Trophoblast cell (in vitro differentiated cells and primary cell): Measurements from ENCODE around the gene MYO10.

Source experiments
- DNase-seq, 2 donors: peaks; one replicate each; pipeline ENCODE4 v3.0.0-alpha.2; 2016
- H2AFZ ChIP-seq: 2 replicates; pipeline ENCODE4 v1.6.1; 2013; ENCODE audit warnings: low read length, moderate library complexity, mild to moderate bottlenecking; ENCODE audit not compliant: insufficient read depth, poor library complexity
- H2AK5ac ChIP-seq: 2 replicates; pipeline ENCODE4 v1.6.1; 2013; ENCODE audit warnings: mild to moderate bottlenecking, low read length
- H2BK120ac ChIP-seq: 2 replicates; pipeline ENCODE4 v1.6.1; 2013; ENCODE audit warnings: low read length, mild to moderate bottlenecking, moderate library complexity; ENCODE audit not compliant: insufficient read depth, poor library complexity
- H2BK12ac ChIP-seq: 2 replicates; pipeline ENCODE4 v1.6.1; 2013; ENCODE audit warnings: mild to moderate bottlenecking, low read length, moderate library complexity
- H2BK5ac ChIP-seq: 2 replicates; pipeline ENCODE4 v1.6.1; 2013; ENCODE audit warnings: low read length, low read depth, moderate library complexity, mild to moderate bottlenecking; ENCODE audit not compliant: poor library complexity
- H3K14ac ChIP-seq: 2 replicates; pipeline ENCODE4 v1.6.1; 2013; ENCODE audit warnings: mild to moderate bottlenecking, low read length
- H3K18ac ChIP-seq: 2 replicates; pipeline ENCODE4 v1.6.1; 2013; ENCODE audit warnings: mild to moderate bottlenecking, low read length
- H3K23ac ChIP-seq: 2 replicates; pipeline ENCODE4 v1.6.1; 2013; ENCODE audit warnings: low read length
- H3K27ac ChIP-seq: 2 replicates; pipeline ENCODE4 v1.5.1; 2013; ENCODE audit warnings: low read depth, mild to moderate bottlenecking, inconsistent platforms, low read length, moderate library complexity
- H3K27me3 ChIP-seq: 2 replicates; pipeline ENCODE4 v1.6.1; 2013; ENCODE audit warnings: inconsistent platforms, mild to moderate bottlenecking, low read length, moderate library complexity; ENCODE audit not compliant: insufficient read depth
- H3K36me3 ChIP-seq, 2 experiments: 1 replicate in 1 of 2; 2 replicates in 1 of 2; pipeline ENCODE4 v1.6.1; 2013; ENCODE audit warnings: low read length in 2 of 2, mild to moderate bottlenecking in 2 of 2, moderate library complexity in 1 of 2; ENCODE audit not compliant: insufficient read depth in 2 of 2, control insufficient read depth in 1 of 2
- H3K4ac ChIP-seq: 2 replicates; pipeline ENCODE4 v1.6.1; 2013; ENCODE audit warnings: low read depth, mild to moderate bottlenecking, low read length, moderate library complexity
- H3K4me1 ChIP-seq, 2 experiments: 1 replicate in 1 of 2; 2 replicates in 1 of 2; pipeline ENCODE4 v1.6.1; 2013; ENCODE audit warnings: low read length in 2 of 2, mild to moderate bottlenecking in 2 of 2, moderate library complexity in 1 of 2; ENCODE audit not compliant: insufficient read depth in 2 of 2, control insufficient read depth in 1 of 2
- H3K4me2 ChIP-seq: 2 replicates; pipeline ENCODE4 v1.6.1; 2013; ENCODE audit warnings: inconsistent platforms, mild to moderate bottlenecking, low read length, moderate library complexity
- H3K4me3 ChIP-seq: 2 replicates; pipeline ENCODE4 v1.5.1; 2013; ENCODE audit warnings: mild to moderate bottlenecking, low read depth, low read length, inconsistent platforms
- H3K79me1 ChIP-seq: one replicate; pipeline ENCODE4 v1.6.1; 2013; ENCODE audit warnings: low read length
- H3K79me2 ChIP-seq: 2 replicates; pipeline ENCODE4 v1.6.1; 2013; ENCODE audit warnings: low read length, mild to moderate bottlenecking; ENCODE audit not compliant: control insufficient read depth, insufficient read depth, poor library complexity
- H3K9ac ChIP-seq: 2 replicates; pipeline ENCODE4 v1.6.1; 2013; ENCODE audit warnings: mild to moderate bottlenecking, low read length
- H3K9me3 ChIP-seq: 2 replicates; pipeline ENCODE4 v1.6.1; 2013; ENCODE audit warnings: low read depth, mild to moderate bottlenecking, control low read depth, inconsistent platforms, low read length; ENCODE audit not compliant: insufficient read depth
- H4K12ac ChIP-seq: 2 replicates; pipeline ENCODE4 v1.6.1; 2013; ENCODE audit warnings: low read depth, mild to moderate bottlenecking, low read length, moderate library complexity
- H4K8ac ChIP-seq: 2 replicates; pipeline ENCODE4 v1.6.1; 2013; ENCODE audit warnings: low read depth, mild to moderate bottlenecking, low read length, moderate library complexity
- H4K91ac ChIP-seq: one replicate; pipeline ENCODE4 v1.6.1; 2013; ENCODE audit warnings: low read depth, mild to moderate bottlenecking, low read length, moderate library complexity
- WGBS: extraction: QIAGEN DNeasy Blood & Tissue Kit; methylation state at CpG from one replicate; pipeline ENCODE4 v1.1.7; 2013; ENCODE audit warnings: missing lambda C conversion rate; ENCODE audit not compliant: insufficient read length, insufficient coverage; ENCODE audit errors: extremely low coverage; 5-methylcytosine and 5-hydroxymethylcytosine counted together

MYO10 gene

DNA sequence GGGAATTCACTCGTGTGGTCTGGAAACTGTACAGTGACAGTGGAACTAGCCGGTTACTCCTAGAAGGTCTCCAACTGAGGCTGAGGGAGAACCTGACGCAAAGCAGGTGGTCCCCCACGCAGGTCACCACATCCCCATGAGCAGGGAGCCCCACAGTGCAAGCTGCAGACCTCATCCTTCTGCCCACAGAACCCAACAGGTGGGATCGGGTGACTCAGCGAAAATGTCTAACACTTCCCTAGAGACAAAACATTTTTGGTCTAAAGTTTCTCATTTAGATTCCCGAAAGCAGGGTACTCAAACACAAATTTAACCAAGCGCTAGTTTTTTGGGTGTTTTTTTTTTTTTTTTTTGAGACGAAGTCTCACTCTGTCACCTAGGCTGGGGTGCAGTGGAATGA is 256.9 kb downstream of the MYO10 start:
- Histone ChIP-seq H3K79me1 (no peaks in the 10 kb centered on the region), H3K18ac (no peak overlapping the region), H3K4ac (no peak overlapping the region), H4K91ac (no peak overlapping the region), H3K79me2 (no peaks in the 10 kb centered on the region), H3K23ac (no peak overlapping the region), H2BK5ac (no peak overlapping the region), H3K27me3 (no peaks in the 10 kb centered on the region), H3K36me3 (peaks cover 30 to 54% of the 10 kb centered on the region in 2 experiments), H4K12ac (no peak overlapping the region), H4K8ac (no peak overlapping the region), H3K4me3 (no peak overlapping the region), H3K4me2 (no peak overlapping the region), H3K27ac (no peak overlapping the region), H2BK12ac (no peak overlapping the region), H3K14ac (no peak overlapping the region), H2AK5ac (no peak overlapping the region), H3K9me3 (no peaks in the 10 kb centered on the region), H3K9ac (no peak overlapping the region), H2BK120ac (no peak overlapping the region), H3K4me1 (no peaks in the 10 kb centered on the region), H2AFZ (no peak overlapping the region)
- DNase-seq = no peak
- no CpG with 5 or more reads among the region's 9 CpGs for WGBS

DNA sequence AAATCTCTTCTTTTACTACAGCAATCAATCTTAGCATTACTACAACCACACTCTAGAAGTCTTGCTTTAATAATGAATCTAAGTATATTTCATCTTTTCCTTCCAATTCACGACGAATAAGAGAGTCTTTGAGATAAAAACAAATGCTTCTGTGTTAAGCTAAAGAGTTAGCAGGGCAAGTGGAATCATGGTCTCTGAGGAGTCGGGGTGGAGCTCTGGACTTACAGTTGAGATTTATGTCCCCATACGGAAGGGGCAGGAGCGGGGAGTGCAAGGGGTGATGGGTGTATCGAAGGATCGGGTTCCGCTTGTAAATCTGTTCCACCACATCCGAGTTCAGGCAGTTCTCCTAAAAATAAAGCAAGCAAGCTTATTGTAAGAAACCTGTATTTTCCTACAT is 260.3 kb downstream of the MYO10 start:
- Histone ChIP-seq H3K27ac (no peak overlapping the region), H3K18ac (no peak overlapping the region), H3K9ac (no peak overlapping the region), H3K36me3 (peaks cover 40 to 63% of the 10 kb centered on the region in 2 experiments), H2BK5ac (no peak overlapping the region), H3K4me2 (no peak overlapping the region), H4K8ac (no peak overlapping the region), H2AK5ac (no peak overlapping the region), H2BK12ac (no peak overlapping the region), H3K23ac (no peak overlapping the region), H3K4me1 (no peaks in the 10 kb centered on the region), H2AFZ (no peak overlapping the region), H3K9me3 (no peaks in the 10 kb centered on the region), H3K27me3 (no peaks in the 10 kb centered on the region), H3K4ac (no peak overlapping the region), H4K91ac (no peak overlapping the region), H2BK120ac (no peak overlapping the region), H3K4me3 (no peak overlapping the region), H3K79me1 (no peaks in the 10 kb centered on the region), H3K14ac (no peak overlapping the region), H3K79me2 (no peaks in the 10 kb centered on the region), H4K12ac (no peak overlapping the region)
- DNase-seq = no peak
- no CpG with 5 or more reads among the region's 9 CpGs for WGBS

GRCh38 chr5:16674750-16675149 is 261.3 kb downstream of the MYO10 start:
- Histone ChIP-seq H3K79me1 (no peaks in the 10 kb centered on the region), H4K12ac (no peak overlapping the region), H3K18ac (no peak overlapping the region), H3K9ac (no peak overlapping the region), H3K14ac (no peak overlapping the region), H4K8ac (no peak overlapping the region), H4K91ac (no peak overlapping the region), H3K9me3 (no peaks in the 10 kb centered on the region), H3K4ac (no peak overlapping the region), H2AFZ (no peak overlapping the region), H3K36me3 (peaks cover 42 to 62% of the 10 kb centered on the region in 2 experiments), H2AK5ac (no peak overlapping the region), H3K4me1 (no peaks in the 10 kb centered on the region), H3K4me3 (no peak overlapping the region), H2BK12ac (no peak overlapping the region), H2BK120ac (no peak overlapping the region), H3K27me3 (no peaks in the 10 kb centered on the region), H3K4me2 (no peak overlapping the region), H2BK5ac (no peak overlapping the region), H3K27ac (no peak overlapping the region), H3K79me2 (no peaks in the 10 kb centered on the region), H3K23ac (no peak overlapping the region)
- WGBS = no CpG with 5 or more reads among the region's 8 CpGs
- DNase-seq = no peak

DNA sequence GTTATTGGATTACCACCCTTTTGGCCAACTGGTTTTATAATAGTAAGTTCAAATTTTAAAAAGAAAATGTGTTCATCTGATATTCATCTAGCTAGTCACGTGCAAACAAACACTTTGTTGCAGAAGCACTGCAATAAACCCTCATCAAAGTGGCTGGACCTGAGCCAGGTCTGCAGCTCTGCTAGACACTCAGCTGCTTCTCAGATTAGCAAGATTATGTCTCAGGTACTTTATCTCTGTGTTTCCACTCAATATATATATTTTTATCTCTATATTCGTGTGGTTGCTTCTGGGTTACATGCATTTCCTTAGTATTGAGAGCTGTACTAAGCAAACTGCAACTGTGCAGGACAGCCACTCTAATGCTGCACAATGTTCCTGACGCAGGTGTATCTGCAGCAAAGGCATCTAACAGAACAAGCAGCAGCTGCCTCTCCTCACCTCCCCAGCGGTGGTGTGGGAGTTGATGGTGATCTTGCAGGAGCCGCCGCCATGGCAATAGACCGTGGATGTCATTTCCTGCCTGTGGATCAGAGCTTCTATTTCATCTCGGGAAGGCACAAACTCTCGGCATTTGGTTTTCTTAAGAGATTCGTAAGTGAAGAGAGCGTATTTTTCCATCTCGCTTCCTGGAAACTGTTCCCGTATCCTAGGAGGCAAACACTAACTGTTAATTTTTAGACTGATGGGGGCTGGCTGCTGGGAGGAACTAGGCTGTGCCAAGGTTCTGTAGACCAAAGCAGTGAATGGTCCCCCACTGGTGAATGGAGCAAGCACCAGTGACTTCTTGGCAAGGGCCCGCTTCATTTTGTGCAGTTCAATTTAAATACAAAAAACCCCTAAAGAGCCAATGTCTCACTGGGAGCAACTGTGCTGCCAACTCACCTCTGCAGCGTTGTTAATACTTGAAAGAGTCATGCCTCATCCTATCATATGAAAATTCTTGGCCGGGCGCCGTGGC is 262.6 kb downstream of the MYO10 start:
- H3K14ac ChIP-seq = no peak overlapping the region
- H3K18ac ChIP-seq = no peak overlapping the region
- H3K27me3 ChIP-seq = no peaks in the 10 kb centered on the region
- H3K9ac ChIP-seq = no peak overlapping the region
- DNase-seq = no peak
- no peak overlapping the region for H3K27ac ChIP-seq
- H3K23ac ChIP-seq = no peak overlapping the region
- H4K12ac ChIP-seq = no peak overlapping the region
- no peaks in the 10 kb centered on the region for H3K79me2 ChIP-seq
- H3K4me1 ChIP-seq = no peaks in the 10 kb centered on the region
- no peak overlapping the region for H4K8ac ChIP-seq
- no peak overlapping the region for H3K4me3 ChIP-seq
- no peaks in the 10 kb centered on the region for H3K9me3 ChIP-seq
- peaks cover 40 to 56% of the 10 kb centered on the region in 2 experiments for H3K36me3 ChIP-seq
- no peak overlapping the region for H3K4me2 ChIP-seq
- no peaks in the 10 kb centered on the region for H3K79me1 ChIP-seq
- H2BK12ac ChIP-seq = no peak overlapping the region
- H2BK5ac ChIP-seq = no peak overlapping the region
- H3K4ac ChIP-seq = no peak overlapping the region
- H2AK5ac ChIP-seq = no peak overlapping the region
- no CpG with 5 or more reads among the region's 18 CpGs for WGBS
- H2BK120ac ChIP-seq = no peak overlapping the region
- no peak overlapping the region for H4K91ac ChIP-seq
- no peak overlapping the region for H2AFZ ChIP-seq
